Astrocyte of the cerebellum (primary cell): ENCODE data around the gene KLK13.

Experiments used
- DNase-seq: peaks from one replicate; pipeline ENCODE4 v3.0.0-alpha.2; 2011; ENCODE audit warnings: low read depth
- H3K4me3 ChIP-seq: 2 replicates; pipeline ENCODE4 v1.5.1; 2011; ENCODE audit warnings: mild to moderate bottlenecking, low read depth, low read length, moderate library complexity
- in situ Hi-C: cut with HindIII; loops from 2 replicates; pipeline ENCODE4 v1.10.0; 2017; ENCODE audit warnings: low sequenced_read_pairs
- TF ChIP-seq, protein P1 (sequence below): IDR thresholded peaks from 2 replicates; pipeline ENCODE4 v1.5.1; 2012; ENCODE audit warnings: low read length, low read depth, moderate library complexity, mild to moderate bottlenecking; ENCODE audit errors: missing control alignments

KLK13 gene

DNA sequence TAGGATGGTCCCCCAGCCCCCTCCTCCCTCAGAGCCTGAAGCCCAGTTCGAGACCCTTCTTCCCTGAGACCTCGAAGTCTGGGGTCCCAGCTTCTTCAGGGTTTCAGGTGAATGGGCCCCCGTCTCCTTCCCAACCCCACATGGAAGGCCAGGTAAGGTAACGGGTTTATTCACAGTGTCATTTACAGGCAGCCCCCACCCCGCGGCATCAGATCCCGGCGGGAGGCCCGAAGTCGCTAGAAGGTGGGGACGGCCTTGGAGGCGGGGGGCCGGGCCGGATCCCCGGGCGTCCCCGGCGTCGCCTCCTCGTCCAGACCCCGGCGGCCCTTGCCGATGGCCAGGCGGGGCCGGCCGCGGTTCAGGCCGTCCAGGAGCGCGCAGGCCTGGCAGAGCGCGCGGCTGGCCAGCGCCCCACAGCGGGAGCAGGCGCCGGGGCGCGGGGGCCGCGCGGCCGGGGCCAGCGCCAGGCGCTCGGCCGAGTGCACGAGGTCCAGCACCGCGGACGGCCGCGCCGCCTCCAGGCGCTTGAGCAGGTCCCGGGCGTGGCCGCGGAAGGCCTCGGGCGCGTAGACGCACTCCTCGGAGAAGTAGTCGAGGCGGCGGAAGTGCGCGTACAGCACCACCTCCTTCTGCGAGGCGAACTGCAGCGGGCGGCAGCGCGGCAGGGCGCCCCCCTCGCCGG is 33.6 kb upstream of the KLK13 start:
- no peak for DNase-seq
- in situ Hi-C loops, result no loop called here
- H3K4me3 ChIP-seq, result no peak overlapping the region
- TF ChIP-seq, protein P1, sequence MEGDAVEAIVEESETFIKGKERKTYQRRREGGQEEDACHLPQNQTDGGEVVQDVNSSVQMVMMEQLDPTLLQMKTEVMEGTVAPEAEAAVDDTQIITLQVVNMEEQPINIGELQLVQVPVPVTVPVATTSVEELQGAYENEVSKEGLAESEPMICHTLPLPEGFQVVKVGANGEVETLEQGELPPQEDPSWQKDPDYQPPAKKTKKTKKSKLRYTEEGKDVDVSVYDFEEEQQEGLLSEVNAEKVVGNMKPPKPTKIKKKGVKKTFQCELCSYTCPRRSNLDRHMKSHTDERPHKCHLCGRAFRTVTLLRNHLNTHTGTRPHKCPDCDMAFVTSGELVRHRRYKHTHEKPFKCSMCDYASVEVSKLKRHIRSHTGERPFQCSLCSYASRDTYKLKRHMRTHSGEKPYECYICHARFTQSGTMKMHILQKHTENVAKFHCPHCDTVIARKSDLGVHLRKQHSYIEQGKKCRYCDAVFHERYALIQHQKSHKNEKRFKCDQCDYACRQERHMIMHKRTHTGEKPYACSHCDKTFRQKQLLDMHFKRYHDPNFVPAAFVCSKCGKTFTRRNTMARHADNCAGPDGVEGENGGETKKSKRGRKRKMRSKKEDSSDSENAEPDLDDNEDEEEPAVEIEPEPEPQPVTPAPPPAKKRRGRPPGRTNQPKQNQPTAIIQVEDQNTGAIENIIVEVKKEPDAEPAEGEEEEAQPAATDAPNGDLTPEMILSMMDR, result no peak

DNA sequence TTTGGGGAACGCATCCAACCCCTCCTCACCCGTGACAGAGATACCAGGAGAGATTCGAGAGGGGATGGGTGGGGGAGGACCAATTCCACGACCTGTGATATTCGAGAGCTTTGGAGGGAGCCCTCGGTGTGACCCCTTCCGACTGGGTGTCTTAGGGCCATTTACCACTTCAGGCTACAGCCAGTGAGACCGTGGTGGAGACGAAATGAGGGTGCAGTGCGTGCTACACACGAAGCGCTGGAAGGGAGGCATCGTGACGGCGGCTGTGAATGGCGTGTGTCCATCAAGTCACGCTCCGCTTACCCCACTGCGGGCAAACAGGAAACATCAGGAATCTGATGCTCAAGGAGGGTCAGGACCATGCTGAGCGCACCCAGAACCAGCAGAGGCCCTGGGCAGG is 32.9 kb upstream of the KLK13 start:
- TF ChIP-seq, protein P1, result no peak
- H3K4me3 ChIP-seq, result no peak overlapping the region
- no peak for DNase-seq
- in situ Hi-C loops, result no loop called here

DNA sequence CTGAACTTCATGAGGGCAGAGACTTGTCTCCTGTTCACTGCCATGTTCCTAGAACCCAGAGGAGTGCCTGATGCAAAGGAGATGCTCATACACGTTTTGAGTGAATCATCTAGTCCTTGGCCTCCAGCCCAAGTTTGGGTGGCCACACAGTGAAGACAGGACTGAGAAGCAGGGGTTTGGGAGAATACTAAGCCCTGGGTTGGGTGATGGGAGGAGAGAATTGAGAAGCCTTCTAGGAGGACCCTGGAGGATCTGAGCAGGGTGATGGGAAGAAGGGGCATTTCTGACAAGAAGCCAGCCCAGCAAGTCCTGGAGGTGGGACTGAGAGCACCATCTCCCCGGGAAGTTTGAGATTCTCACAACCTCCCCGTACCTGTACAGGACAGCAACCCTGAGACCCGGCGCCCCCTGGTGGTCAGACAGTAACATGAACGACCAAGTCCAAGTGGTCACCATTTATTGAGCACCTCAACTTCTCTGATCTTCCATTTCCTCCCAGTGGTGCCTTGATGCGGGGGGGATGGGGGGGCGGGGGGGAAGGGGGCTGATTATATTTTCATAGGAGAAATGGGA is 32.4 kb upstream of the KLK13 start:
- DNase-seq, result peak; percentile 4
- TF ChIP-seq, protein P1, result peak; percentile 69

DNA sequence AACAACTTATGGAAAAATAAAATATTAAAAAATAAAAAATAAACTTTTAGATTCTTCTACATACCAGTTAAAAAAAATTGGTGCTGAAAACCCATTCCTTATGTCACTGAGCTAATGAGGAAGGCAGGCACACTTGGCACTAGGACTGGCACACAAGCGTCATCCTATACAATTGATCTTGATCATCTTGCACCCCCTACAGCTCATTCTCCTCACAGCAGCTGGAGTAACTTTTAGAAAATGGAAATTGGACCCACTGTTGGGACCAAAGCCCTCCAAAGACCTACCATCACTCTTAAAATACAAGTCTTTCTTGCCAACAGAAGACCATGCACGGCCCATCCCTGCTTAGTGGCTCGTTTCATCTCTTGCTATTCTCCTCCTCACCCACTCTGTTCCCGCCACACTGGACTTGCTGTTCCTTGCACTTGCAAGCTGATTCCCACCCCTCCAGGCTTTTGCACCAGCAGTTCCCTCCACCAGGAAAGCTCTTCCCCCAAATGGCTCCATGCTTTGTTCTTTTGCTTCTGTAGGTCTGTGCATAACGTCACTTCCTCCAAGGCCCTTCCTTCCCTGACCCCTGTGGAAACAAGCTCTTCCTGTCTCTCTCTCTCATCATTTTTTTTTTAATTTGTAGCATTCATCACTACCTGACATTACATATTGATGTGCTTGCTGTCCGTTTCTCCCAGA is 31.7 kb upstream of the KLK13 start:
- in situ Hi-C loops, result no loop called here
- no peak overlapping the region for H3K4me3 ChIP-seq
- no peak for DNase-seq
- TF ChIP-seq, protein P1, result no peak

More for the DNA sequence above, 32.4 kb upstream of the KLK13 start:
- in situ Hi-C loops, result no loop called here
- no peak overlapping the region for H3K4me3 ChIP-seq

DNA sequence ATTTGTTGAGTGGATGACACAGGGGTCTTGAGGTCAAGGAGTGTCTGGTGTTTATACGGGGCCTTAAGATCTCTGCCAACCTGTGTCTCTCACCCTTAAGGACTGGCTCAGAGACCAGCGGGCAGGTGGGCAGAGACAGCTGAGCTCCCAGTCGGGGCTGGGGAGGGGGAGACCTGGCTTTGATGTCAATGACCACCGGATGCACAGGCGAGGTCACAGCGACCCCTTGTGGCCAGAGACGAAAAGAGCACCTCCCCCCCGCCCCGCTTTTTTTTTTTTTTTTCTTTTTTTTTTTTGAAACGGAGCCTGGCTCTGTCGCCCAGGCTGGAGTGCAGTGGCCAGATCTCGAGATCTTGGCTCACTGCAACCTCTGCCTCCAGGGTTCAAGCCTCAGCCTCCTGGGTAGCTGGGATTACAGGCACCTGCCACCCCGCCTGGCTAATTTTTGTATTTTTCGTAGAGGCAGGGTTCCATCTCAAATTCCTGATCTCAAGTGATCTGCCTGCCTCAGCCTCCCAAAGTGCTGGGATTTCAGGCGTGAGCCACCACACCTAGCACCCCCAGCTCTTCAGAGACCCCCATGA is 29.9 kb upstream of the KLK13 start:
- no peak for DNase-seq
- TF ChIP-seq, protein P1, result peak; percentile 67
- in situ Hi-C loops, result no loop called here
- H3K4me3 ChIP-seq, result no peak overlapping the region

DNA sequence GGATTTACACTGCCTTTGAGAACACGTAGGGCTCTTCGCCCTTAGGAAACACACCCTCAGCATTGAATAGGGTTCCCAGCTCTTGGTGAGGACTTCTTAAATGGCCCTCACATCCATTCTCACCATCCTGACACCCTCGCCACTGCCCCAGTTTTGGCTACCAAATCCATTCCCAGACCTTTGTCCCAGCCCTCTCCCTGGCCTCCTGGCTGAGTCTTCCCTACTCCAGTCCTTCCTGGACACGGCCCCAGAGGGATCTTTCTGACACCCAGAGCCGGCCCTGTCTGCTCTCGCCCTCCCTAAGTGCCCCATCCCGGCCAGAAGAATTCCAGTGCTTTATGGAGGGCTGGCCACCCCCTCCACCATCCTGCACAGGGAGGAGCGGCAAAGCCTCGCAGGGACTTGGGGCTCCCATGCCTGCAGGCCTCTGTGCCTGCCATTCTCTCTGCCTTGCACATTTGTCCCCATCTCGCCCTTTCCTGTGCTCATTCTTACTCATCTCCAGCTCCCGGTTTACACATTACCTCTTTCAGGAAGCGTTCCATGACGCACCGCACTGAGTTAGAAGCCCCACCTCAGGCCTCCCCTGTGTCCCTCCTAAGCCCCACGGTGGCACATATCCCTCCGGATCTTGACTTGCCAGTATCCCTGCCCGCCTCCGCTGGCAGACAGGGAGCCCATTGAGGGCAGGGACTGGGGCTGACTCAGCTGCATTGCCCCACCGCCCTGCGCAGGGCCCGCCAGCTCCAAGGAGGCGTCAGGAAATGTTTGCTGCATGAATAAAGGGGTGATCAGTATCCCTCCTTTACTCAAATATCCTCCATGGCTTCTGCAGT is 28.8 kb upstream of the KLK13 start:
- TF ChIP-seq, protein P1, result no peak
- in situ Hi-C loops, result no loop called here
- DNase-seq, result no peak
- H3K4me3 ChIP-seq, result no peak overlapping the region
